Naive B cell (primary cell): ENCODE results near the gene C1orf56. TPM values are rescaled to one million over a fixed set of nuclear protein-coding genes. Genes with fewer than 3 reads are reported as not detected.

ENCODE experiments used
- ATAC-seq, 2 donors: fragments of 150-1000 bp; cut with Tn5 transposase; 2 replicates each; pipeline ENCODE4 v1.10.0; 2021; ENCODE audit warnings: low read depth in 2 of 2, mild to moderate bottlenecking in 2 of 2, moderate library complexity in 2 of 2
- DNase-seq: peaks from one replicate; pipeline ENCODE4 v3.0.0; 2022
- H3K27ac Mint-ChIP-seq, 6 donors: one replicate each; pipeline ENCODE4 v1.8.0; 2020 to 2022; ENCODE audit warnings: mild to moderate bottlenecking in 6 of 6, mixed read lengths in 6 of 6, moderate library complexity in 5 of 6, inconsistent platforms in 2 of 6
- H3K27me3 Mint-ChIP-seq, 3 donors: one replicate each; pipeline ENCODE4 v1.8.0; 2021 to 2022; ENCODE audit warnings: mixed read lengths in 3 of 3, mild to moderate bottlenecking in 1 of 3
- H3K36me3 Mint-ChIP-seq, 2 donors: one replicate each; pipeline ENCODE4 v1.8.0; 2020 to 2022; ENCODE audit warnings: mixed read lengths in 2 of 2, inconsistent platforms in 1 of 2, mild to moderate bottlenecking in 1 of 2
- H3K4me1 Mint-ChIP-seq, 3 donors: one replicate each; pipeline ENCODE4 v1.8.0; 2020 to 2022; ENCODE audit warnings: mixed read lengths in 3 of 3, inconsistent platforms in 1 of 3, mild to moderate bottlenecking in 1 of 3, moderate library complexity in 1 of 3
- H3K4me3 Mint-ChIP-seq, 8 donors: one replicate each; pipeline ENCODE4 v1.8.0; 2020 to 2022; ENCODE audit warnings: mild to moderate bottlenecking in 8 of 8, mixed read lengths in 8 of 8, moderate library complexity in 8 of 8, inconsistent platforms in 2 of 8
- H3K9me3 Mint-ChIP-seq, 7 donors: one replicate each; pipeline ENCODE4 v1.8.0; 2020 to 2022; ENCODE audit warnings: mixed read lengths in 7 of 7, mild to moderate bottlenecking in 5 of 7, inconsistent platforms in 2 of 7, moderate library complexity in 1 of 7
- polyA plus RNA-seq, 6 donors: library from polyadenylated mRNA; unstranded; fragments of 300-500 nt; fragmentation: Illumina TruSeq; gene quantifications; one replicate each; pipeline ENCODE4 v1.2.3, GENCODE V29; 2021; ENCODE audit warnings: low read depth in 6 of 6

Gene C1orf56
- polyA plus RNA-seq, 6 donors from 2014 or later = 1.3 to 10.7 (median 8.2) TPM

DNA sequence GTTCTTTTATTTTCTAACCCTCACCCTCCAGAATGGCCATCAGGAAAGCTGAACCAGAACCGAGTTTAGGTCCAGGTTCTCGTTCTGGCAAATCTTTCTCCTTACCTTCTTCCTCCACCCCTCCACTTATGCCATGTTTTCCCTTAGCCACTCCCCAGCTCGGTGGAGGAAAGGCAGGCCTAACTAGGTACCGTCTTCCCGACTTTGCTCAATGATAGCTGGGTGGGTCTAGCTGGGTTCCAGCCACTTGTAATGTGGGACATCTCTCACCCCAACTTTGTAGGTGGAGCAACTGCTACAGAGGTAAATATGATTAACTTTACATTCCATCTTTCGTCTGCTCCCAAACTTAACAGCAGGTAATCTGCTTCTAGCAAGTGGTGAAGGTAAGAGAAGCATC is 10.5 kb upstream of the C1orf56 start:
- Mint-ChIP-seq H3K27me3 (no peaks in the 10 kb centered on the region), H3K4me3 (no peak overlapping the region), H3K4me1 (peaks cover 0 to 9% (median 2%) of the 10 kb centered on the region in 3 donors), H3K36me3 (peaks cover 10 to 19% of the 10 kb centered on the region in 2 donors), H3K27ac (peak overlapping the region in 3 of 6 donors; percentile 22 to 63 (median 27)), H3K9me3 (no peaks in the 10 kb centered on the region)
- DNase-seq (no peak), ATAC-seq (no peak)

DNA sequence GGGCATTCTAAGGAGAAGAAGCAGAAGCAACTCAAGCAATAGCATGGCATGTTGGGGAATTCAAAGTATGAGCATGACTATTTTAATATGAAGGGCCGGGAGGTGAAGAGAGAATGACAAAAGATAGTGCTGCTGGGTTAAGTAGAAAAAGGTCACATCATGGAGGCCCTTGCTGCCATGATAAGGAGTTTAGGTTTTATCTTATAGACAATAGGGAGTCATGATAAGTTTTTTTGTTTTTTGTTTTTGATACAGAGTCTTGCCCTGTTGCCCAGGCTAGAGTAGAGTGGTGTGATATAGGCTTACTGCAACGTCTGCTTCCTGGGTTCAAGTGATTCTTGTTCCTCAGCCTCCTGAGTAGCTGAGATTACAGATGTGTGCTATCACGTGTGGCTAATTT is 8.0 kb upstream of the C1orf56 start:
- H3K27ac Mint-ChIP-seq = no peak overlapping the region
- H3K27me3 Mint-ChIP-seq = no peaks in the 10 kb centered on the region
- DNase-seq (no peak), ATAC-seq (no peak)
- no peak overlapping the region for H3K4me3 Mint-ChIP-seq
- peaks cover 0 to 10% (median 0%) of the 10 kb centered on the region in 3 donors for H3K4me1 Mint-ChIP-seq
- no peaks in the 10 kb centered on the region for H3K9me3 Mint-ChIP-seq
- H3K36me3 Mint-ChIP-seq = peaks cover 0 to 10% of the 10 kb centered on the region in 2 donors

DNA sequence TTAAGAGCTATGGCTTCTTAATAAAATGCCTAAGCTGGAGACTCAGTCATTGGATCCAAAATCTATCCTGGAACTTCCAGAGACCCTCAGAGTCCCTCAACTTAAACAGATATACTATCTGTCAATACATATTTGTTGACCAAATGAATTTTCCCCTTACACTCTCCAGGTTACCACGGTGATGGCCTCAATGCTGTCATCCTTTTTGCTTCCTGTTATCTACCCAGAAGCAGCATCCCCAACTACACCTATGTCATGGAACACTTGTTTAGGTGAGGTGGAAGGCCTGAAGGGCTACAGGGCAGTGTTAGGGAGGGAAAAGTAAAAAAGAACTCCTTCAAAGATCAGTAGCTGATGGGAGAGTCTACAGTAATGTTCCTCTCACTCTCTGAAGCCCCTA is 4.4 kb upstream of the C1orf56 start:
- no peaks in the 10 kb centered on the region for H3K36me3 Mint-ChIP-seq
- no peak overlapping the region for H3K4me3 Mint-ChIP-seq
- ATAC-seq (no peak), DNase-seq (no peak)
- H3K27me3 Mint-ChIP-seq = no peaks in the 10 kb centered on the region
- no peaks in the 10 kb centered on the region for H3K9me3 Mint-ChIP-seq
- H3K4me1 Mint-ChIP-seq = peaks cover 13 to 23% (median 18%) of the 10 kb centered on the region in 3 donors
- H3K27ac Mint-ChIP-seq = peak overlapping the region in 1 of 6 donors; percentile 9

DNA sequence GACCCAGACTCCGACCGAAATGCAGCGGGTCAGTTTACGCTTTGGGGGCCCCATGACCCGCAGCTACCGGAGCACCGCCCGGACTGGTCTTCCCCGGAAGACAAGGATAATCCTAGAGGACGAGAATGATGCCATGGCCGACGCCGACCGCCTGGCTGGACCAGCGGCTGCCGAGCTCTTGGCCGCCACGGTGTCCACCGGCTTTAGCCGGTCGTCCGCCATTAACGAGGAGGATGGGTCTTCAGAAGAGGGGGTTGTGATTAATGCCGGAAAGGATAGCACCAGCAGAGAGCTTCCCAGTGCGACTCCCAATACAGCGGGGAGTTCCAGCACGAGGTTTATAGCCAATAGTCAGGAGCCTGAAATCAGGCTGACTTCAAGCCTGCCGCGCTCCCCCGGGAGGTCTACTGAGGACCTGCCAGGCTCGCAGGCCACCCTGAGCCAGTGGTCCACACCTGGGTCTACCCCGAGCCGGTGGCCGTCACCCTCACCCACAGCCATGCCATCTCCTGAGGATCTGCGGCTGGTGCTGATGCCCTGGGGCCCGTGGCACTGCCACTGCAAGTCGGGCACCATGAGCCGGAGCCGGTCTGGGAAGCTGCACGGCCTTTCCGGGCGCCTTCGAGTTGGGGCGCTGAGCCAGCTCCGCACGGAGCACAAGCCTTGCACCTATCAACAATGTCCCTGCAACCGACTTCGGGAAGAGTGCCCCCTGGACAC is 534 bp downstream of the C1orf56 start:
- Mint-ChIP-seq H3K27me3 (no peaks in the 10 kb centered on the region), H3K9me3 (no peaks in the 10 kb centered on the region), H3K36me3 (peaks cover 0 to 10% of the 10 kb centered on the region in 2 donors), H3K27ac (peak overlapping the region; percentile 74 to 96 (median 86)), H3K4me1 (peaks cover 31 to 49% (median 39%) of the 10 kb centered on the region in 3 donors), H3K4me3 (peak overlapping the region; percentile 93 to 98 (median 95))
- ATAC-seq (peak; percentile 77 to 82), DNase-seq (peak; percentile 56)

DNA sequence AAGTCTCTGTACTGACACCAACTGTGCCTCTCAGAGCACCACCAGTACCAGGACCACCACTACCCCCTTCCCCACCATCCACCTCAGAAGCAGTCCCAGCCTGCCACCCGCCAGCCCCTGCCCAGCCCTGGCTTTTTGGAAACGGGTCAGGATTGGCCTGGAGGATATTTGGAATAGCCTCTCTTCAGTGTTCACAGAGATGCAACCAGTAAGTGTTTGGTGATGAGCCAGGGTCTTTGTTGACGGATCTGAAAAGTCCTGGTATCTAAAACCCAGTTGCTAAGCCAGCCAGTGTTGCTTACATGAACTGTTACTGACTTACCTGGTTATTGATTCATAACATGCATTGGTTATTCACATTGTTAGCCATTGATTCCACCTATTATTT is 1.1 kb downstream of the C1orf56 start:
- Mint-ChIP-seq H3K27me3 (no peaks in the 10 kb centered on the region), H3K4me3 (peak overlapping the region; percentile 93 to 98 (median 95)), H3K27ac (peak overlapping the region; percentile 74 to 96 (median 86)), H3K9me3 (no peaks in the 10 kb centered on the region), H3K4me1 (peaks cover 31 to 55% (median 39%) of the 10 kb centered on the region in 3 donors), H3K36me3 (peaks cover 0 to 10% of the 10 kb centered on the region in 2 donors)
- DNase-seq = no peak
- no peak for ATAC-seq

DNA sequence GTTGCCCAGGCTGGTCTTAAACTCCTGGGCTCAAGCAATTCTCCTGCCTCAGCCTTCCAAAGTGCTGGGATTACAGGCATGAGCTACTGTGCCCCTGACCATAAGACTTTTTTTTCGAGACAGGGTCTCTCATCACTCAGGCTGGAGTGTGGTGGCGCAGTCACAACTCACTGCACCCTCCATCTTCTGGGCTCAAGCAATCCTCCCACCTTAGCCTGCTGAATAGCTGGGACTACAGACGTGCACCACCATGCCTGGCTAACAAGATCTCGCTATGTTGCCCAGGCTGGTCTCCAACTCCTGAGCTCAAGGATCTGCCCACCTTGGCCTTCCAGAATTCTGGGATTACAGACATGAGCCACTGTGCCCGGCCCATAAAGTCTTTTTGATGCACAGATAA is 1.9 kb downstream of the C1orf56 start:
- peak overlapping the region in 7 of 8 donors; percentile 47 to 96 (median 95) for H3K4me3 Mint-ChIP-seq
- no peaks in the 10 kb centered on the region for H3K9me3 Mint-ChIP-seq
- H3K27me3 Mint-ChIP-seq = no peaks in the 10 kb centered on the region
- ATAC-seq = no peak
- H3K27ac Mint-ChIP-seq = peak overlapping the region in 3 of 6 donors; percentile 27 to 99 (median 96)
- no peak for DNase-seq
- peaks cover 35 to 62% (median 39%) of the 10 kb centered on the region in 3 donors for H3K4me1 Mint-ChIP-seq
- H3K36me3 Mint-ChIP-seq = peaks cover 0 to 16% of the 10 kb centered on the region in 2 donors

DNA sequence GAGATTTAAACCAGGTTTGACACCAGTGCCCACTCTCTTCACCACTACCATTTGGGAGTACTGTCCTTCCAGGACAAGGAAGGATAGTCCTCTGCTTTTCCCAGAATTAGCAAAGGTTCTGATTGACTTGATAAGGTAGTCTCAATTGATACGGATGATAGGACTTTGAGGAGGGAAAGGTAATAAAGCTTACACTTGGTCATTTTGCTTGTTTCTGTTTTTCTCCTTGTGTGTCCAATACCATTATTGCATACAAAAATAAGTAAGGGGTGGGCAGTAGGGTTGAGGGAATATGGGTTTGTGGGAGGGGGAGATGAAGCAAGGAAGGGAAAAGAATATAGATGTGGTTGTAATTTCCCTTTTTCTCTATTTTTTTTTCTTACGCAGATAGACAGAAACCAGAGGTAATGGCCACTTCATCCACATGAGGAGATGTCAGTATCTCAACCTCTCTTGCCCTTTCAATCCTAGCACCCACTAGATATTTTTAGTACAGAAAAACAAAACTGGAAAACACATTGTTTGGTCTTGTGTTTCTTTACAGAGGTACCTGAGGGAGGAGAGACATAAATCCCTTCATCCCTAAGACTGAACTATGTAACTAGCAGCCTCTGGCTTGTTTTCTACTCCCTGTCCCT is 2.6 kb downstream of the C1orf56 start:
- H3K9me3 Mint-ChIP-seq = no peaks in the 10 kb centered on the region
- no peak for DNase-seq
- H3K27me3 Mint-ChIP-seq = no peaks in the 10 kb centered on the region
- peak overlapping the region in 3 of 8 donors; percentile 4 to 96 (median 6) for H3K4me3 Mint-ChIP-seq
- peaks cover 6 to 23% of the 10 kb centered on the region in 2 donors for H3K36me3 Mint-ChIP-seq
- peak overlapping the region in 5 of 6 donors; percentile 9 to 99 (median 60) for H3K27ac Mint-ChIP-seq
- ATAC-seq = no peak
- peaks cover 37 to 69% (median 45%) of the 10 kb centered on the region in 3 donors for H3K4me1 Mint-ChIP-seq

DNA sequence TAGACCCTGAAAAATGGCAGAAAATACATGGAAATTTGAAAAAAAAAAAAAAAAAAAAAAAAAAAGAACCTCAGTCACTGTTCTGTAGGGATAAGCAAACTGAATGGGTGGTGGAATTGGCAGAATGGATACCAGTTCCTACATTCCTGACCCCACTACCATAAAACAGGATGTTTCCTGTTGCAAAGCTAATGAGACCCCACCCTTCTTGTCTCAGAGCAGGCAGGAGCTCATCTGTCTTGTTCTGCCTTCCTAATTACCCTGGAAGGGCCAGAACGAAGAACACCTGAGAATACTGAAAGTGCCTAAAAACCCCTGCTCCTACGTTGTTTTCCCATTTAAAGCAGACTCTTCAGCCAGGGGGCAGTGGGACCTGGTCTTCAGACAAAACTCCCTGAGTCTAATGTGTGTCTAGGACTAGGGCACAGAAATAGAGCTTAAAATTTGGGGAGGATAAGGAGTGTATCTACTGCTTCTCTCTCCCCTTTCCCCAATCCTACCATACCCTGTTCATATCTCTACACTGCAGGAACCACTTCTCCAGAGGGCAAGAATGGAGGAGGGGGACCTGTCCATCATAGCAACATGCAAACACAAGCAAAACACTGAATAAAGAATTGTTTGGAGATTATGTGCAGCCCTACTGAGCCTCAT is 3.9 kb downstream of the C1orf56 start:
- peaks cover 7 to 25% of the 10 kb centered on the region in 2 donors for H3K36me3 Mint-ChIP-seq
- peaks cover 49 to 78% (median 52%) of the 10 kb centered on the region in 3 donors for H3K4me1 Mint-ChIP-seq

DNA sequence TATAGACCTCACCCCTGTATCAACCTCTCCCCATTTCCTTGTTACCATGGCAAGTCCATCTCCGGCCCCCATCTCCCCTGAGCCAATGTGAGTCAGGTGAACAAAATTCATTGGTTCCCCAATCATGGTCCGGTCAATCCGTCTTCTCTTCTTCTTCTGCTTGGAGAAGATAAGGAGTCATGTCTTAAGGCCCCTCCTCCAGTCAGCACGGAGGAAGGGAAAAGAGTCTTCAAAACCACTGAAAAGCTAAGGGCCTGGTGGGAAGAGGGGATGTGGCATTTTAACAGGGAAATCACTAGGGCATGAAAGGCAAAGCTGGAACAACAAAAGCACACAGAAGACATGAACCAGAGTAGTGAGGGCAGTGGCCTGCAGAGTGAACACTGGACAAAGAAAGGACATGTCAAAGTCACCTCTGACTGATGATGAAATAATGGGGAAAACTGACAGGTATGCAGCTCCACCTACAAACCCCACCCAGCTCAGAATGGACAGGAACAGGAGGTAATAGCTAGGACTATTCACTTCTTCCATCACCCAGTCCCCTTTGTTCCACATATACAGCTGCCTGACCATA is 7.5 kb downstream of the C1orf56 start:
- no peaks in the 10 kb centered on the region for H3K27me3 Mint-ChIP-seq
- peaks cover 59 to 73% (median 60%) of the 10 kb centered on the region in 3 donors for H3K4me1 Mint-ChIP-seq
- H3K9me3 Mint-ChIP-seq = no peaks in the 10 kb centered on the region
- DNase-seq = no peak
- ATAC-seq = no peak
- H3K27ac Mint-ChIP-seq = peak overlapping the region; percentile 82 to 99 (median 94)
- peaks cover 7 to 53% of the 10 kb centered on the region in 2 donors for H3K36me3 Mint-ChIP-seq
- peak overlapping the region; percentile 87 to 100 (median 98) for H3K4me3 Mint-ChIP-seq

More for the DNA sequence above, 3.9 kb downstream of the C1orf56 start:
- ATAC-seq (no peak), DNase-seq (no peak)
- Mint-ChIP-seq H3K4me3 (peak overlapping the region in 2 of 8 donors; percentile 6 to 15), H3K9me3 (no peaks in the 10 kb centered on the region), H3K27ac (peak overlapping the region in 4 of 6 donors; percentile 23 to 99 (median 87)), H3K27me3 (no peaks in the 10 kb centered on the region)

DNA sequence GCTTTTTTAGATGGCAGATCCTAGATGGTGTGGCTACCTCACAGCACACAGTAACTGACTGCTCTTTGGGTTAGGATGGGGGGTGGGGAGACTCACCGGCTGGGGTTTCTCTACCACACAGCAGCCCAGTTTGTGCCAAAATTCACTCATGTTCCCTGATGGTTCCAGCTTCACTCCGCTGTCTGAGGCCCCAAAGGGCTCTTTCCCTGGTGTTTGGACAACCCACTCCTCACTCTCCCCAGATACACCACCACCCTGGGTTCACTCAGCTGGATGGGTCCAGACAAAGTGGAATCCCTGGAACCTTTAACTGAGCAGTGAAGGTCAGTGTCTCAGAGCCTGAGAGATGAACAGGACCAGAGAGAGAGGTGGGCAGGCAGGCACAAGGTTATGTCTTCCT is 8.0 kb downstream of the C1orf56 start:
- Mint-ChIP-seq H3K4me1 (peaks cover 60 to 76% (median 64%) of the 10 kb centered on the region in 3 donors), H3K36me3 (peaks cover 7 to 53% of the 10 kb centered on the region in 2 donors), H3K27me3 (no peaks in the 10 kb centered on the region), H3K4me3 (peak overlapping the region; percentile 87 to 100 (median 98)), H3K27ac (peak overlapping the region; percentile 57 to 99 (median 91)), H3K9me3 (no peaks in the 10 kb centered on the region)
- no peak for DNase-seq
- ATAC-seq = no peak

DNA sequence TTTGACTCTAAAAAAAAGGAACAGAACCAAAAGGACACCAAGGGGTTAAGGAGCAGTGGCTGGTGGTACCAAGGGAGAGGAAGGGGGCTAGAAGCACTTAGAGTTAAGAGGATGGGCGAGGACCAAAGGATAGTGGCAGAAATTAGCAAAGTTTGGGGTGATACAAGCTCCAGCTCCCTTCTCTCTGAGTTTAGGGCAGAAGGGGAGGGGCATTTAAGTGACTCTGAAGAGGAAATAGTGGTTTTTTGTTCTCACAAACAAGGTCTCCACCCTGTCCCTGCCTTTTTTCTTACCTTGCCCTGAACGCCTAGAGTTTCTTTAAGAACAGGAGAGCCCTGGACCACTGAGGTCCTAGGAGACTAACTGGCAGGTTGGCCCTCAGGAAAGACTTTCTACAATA is 8.6 kb downstream of the C1orf56 start:
- Mint-ChIP-seq H3K9me3 (no peaks in the 10 kb centered on the region), H3K27me3 (no peaks in the 10 kb centered on the region), H3K36me3 (peaks cover 7 to 53% of the 10 kb centered on the region in 2 donors), H3K4me1 (peaks cover 61 to 80% (median 70%) of the 10 kb centered on the region in 3 donors), H3K4me3 (peak overlapping the region; percentile 87 to 100 (median 98)), H3K27ac (peak overlapping the region; percentile 57 to 99 (median 91))
- DNase-seq (peak; percentile 46), ATAC-seq (peak; percentile 18 to 23)

DNA sequence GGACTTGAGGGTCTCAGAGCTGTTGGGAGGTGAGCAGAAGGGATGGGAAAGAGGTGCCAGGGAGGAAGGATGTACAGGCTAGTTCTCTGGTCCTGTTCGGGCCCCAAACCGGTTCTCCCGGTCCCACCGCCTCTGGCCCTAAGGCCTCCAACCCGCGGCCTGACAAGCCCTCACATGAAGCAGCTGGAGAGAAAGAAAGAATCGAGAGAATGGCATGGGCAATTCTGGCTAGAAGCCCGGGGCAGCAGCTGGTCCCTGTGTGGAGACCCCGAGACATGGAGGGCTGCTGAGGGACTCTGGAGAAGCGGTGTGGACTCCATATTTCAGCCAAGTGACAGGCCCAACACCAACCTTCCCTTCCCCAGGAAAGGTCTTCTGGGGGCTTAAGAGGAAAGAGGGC is 11.1 kb downstream of the C1orf56 start:
- peaks cover 7 to 43% of the 10 kb centered on the region in 2 donors for H3K36me3 Mint-ChIP-seq
- no peak for ATAC-seq
- no peak for DNase-seq
- H3K4me3 Mint-ChIP-seq = peak overlapping the region; percentile 87 to 100 (median 98)
- peaks cover 57 to 64% (median 60%) of the 10 kb centered on the region in 3 donors for H3K4me1 Mint-ChIP-seq
- H3K27ac Mint-ChIP-seq = peak overlapping the region; percentile 95 to 99 (median 98)
- no peaks in the 10 kb centered on the region for H3K27me3 Mint-ChIP-seq
- no peaks in the 10 kb centered on the region for H3K9me3 Mint-ChIP-seq
